IMR-90 (cell line): ENCODE data around the gene SPON1.
A peak's percentile ranks its signal among the peaks of the same experiment; 100 is the strongest.

Source experiments
- BHLHE40 ChIP-seq: fragments of 150-350 bp; IDR thresholded peaks from 2 replicates; pipeline ENCODE4 v1.6.1; 2016; ENCODE audit warnings: mild to moderate bottlenecking, low read depth, low read length
- CEBPB ChIP-seq: IDR thresholded peaks from 2 replicates; pipeline ENCODE4 v1.6.1; 2012; ENCODE audit warnings: low read depth, low read length, improper control_type of control experiment
- CHD1 ChIP-seq: IDR thresholded peaks from 2 replicates; pipeline ENCODE4 v1.6.1; 2012; ENCODE audit warnings: low read depth, low read length, improper control_type of control experiment
- FOS ChIP-seq: fragments of 150-350 bp; IDR thresholded peaks from 2 replicates; pipeline ENCODE4 v1.6.1; 2016; ENCODE audit warnings: low read depth, low read length
- MAFK ChIP-seq: IDR thresholded peaks from 2 replicates; pipeline ENCODE4 v1.6.1; 2012; ENCODE audit warnings: low read depth, low read length, improper control_type of control experiment
- MXI1 ChIP-seq: IDR thresholded peaks from 2 replicates; pipeline ENCODE4 v1.6.1; 2012; ENCODE audit warnings: low read depth, mild to moderate bottlenecking, low read length, moderate library complexity, borderline replicate concordance
- NFE2L2 ChIP-seq: fragments of 150-350 bp; IDR thresholded peaks from 2 replicates; pipeline ENCODE4 v1.6.1; 2016; ENCODE audit warnings: low read depth, mild to moderate bottlenecking, low read length
- POLR2A ChIP-seq: IDR thresholded peaks from 2 replicates; pipeline ENCODE4 v1.6.1; 2012; ENCODE audit warnings: mild to moderate bottlenecking, low read depth, low read length
- RAD21 ChIP-seq: IDR thresholded peaks from 2 replicates; pipeline ENCODE4 v1.6.1; 2012; ENCODE audit warnings: low read length, improper control_type of control experiment
- RCOR1 ChIP-seq: IDR thresholded peaks from 2 replicates; pipeline ENCODE4 v1.6.1; 2012; ENCODE audit warnings: mild to moderate bottlenecking, low read length, improper control_type of control experiment; ENCODE audit not compliant: insufficient replicate concordance
- RFX5 ChIP-seq: IDR thresholded peaks from 2 replicates; pipeline ENCODE4 v1.8.0; 2012; ENCODE audit warnings: low read depth, mild to moderate bottlenecking, low read length, moderate library complexity
- SMC3 ChIP-seq: fragments of 150-350 bp; IDR thresholded peaks from 2 replicates; pipeline ENCODE4 v1.6.1; 2016; ENCODE audit warnings: low read depth, mild to moderate bottlenecking, antibody characterized with exemption, low read length, moderate library complexity
- TF ChIP-seq, protein P1 (sequence below): conservative IDR thresholded peaks from 2 replicates; pipeline ENCODE4 v1.5.1; 2012; ENCODE audit warnings: mild to moderate bottlenecking, low read depth, low read length, improper control_type of control experiment
- TF ChIP-seq, protein P2 (sequence below): fragments of 150-350 bp; IDR thresholded peaks from 2 replicates; pipeline ENCODE4 v1.6.1; 2017; ENCODE audit warnings: mild to moderate bottlenecking, antibody characterized with exemption, low read length, low read depth

DNA sequence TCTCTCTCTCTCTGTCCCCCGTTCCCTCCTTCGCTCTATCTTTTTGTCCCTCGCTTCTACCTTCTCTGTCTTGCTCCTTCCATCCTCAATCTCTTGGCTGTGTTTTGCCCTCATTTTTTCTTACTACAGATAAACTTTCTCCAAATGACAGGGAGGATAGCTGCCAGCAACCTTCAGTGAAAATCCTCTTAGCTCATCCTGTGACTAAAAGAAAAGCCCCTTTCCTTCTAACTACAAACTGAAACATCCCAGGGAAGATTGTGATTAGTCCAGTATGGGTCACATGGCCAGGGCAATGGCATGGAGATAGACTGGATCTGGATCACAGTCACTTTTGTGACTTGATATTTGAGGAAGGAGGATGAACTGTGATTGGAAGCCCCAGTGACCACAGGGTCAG is 10.4 kb downstream of the SPON1 start:
- TF ChIP-seq, protein P1, sequence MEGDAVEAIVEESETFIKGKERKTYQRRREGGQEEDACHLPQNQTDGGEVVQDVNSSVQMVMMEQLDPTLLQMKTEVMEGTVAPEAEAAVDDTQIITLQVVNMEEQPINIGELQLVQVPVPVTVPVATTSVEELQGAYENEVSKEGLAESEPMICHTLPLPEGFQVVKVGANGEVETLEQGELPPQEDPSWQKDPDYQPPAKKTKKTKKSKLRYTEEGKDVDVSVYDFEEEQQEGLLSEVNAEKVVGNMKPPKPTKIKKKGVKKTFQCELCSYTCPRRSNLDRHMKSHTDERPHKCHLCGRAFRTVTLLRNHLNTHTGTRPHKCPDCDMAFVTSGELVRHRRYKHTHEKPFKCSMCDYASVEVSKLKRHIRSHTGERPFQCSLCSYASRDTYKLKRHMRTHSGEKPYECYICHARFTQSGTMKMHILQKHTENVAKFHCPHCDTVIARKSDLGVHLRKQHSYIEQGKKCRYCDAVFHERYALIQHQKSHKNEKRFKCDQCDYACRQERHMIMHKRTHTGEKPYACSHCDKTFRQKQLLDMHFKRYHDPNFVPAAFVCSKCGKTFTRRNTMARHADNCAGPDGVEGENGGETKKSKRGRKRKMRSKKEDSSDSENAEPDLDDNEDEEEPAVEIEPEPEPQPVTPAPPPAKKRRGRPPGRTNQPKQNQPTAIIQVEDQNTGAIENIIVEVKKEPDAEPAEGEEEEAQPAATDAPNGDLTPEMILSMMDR = no peak
- TF ChIP-seq POLR2A = no peak
- no peak for TF ChIP-seq RAD21
- TF ChIP-seq RFX5 = no peak
- TF ChIP-seq SMC3 = no peak
- TF ChIP-seq, protein P2, sequence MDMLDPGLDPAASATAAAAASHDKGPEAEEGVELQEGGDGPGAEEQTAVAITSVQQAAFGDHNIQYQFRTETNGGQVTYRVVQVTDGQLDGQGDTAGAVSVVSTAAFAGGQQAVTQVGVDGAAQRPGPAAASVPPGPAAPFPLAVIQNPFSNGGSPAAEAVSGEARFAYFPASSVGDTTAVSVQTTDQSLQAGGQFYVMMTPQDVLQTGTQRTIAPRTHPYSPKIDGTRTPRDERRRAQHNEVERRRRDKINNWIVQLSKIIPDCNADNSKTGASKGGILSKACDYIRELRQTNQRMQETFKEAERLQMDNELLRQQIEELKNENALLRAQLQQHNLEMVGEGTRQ = peak; percentile 30; the same call in 1 of the 2 replicates
- no peak for TF ChIP-seq MXI1
- no peak for TF ChIP-seq NFE2L2
- TF ChIP-seq CHD1 = no peak
- no peak for TF ChIP-seq CEBPB
- TF ChIP-seq RCOR1 = no peak
- TF ChIP-seq BHLHE40 = no peak
- no peak for TF ChIP-seq MAFK
- no peak for TF ChIP-seq FOS
